Heart right ventricle (tissue), 16 donors: ENCODE results near the gene FLACC1. TPM values are rescaled to one million over a fixed set of nuclear protein-coding genes. Genes with fewer than 3 reads are reported as not detected.
"Not testable (repeated sequence)": the region's sequence is repeated elsewhere in the genome, so short reads cannot be mapped to it uniquely, and the experiment has no call there.

ENCODE experiments used
- ATAC-seq, 8 donors: fragments of 200-7000 bp; cut with Tn5 transposase; one replicate each; pipeline ENCODE4 v1.9.1; 2020; ENCODE audit warnings: mild to moderate bottlenecking in 8 of 8, moderate library complexity in 8 of 8, moderate number of reproducible peaks in 1 of 8
- DNase-seq, 2 donors: peaks; one replicate each; pipeline ENCODE4 v3.0.0-alpha.2; 2020
- H3K27ac ChIP-seq, 10 donors: fragments of 200-600 bp; sonication (generic) in 2 of 10; one replicate each; pipeline versions ENCODE4 v1.5.0 to v1.8.0; 2020 to 2022; ENCODE audit warnings: mild to moderate bottlenecking in 3 of 10
- H3K27me3 ChIP-seq, 7 donors: fragments of 200-600 bp; one replicate each; pipeline ENCODE4 v1.8.0; 2021 to 2022; ENCODE audit warnings: mild to moderate bottlenecking in 2 of 7
- H3K36me3 ChIP-seq, 9 donors: fragments of 200-600 bp; sonication (generic) in 1 of 9; one replicate each; pipeline versions ENCODE4 v1.5.0 to v1.8.0; 2020 to 2022; ENCODE audit warnings: mild to moderate bottlenecking in 2 of 9
- H3K4me1 ChIP-seq, 9 donors: fragments of 200-600 bp; sonication (generic) in 1 of 9; one replicate each; pipeline versions ENCODE4 v1.5.0 to v1.8.0; 2020 to 2022; ENCODE audit warnings: mild to moderate bottlenecking in 4 of 9
- H3K4me3 ChIP-seq, 10 donors: fragments of 200-600 bp; sonication (generic) in 2 of 10; one replicate each; pipeline versions ENCODE4 v1.5.0 to v1.8.0; 2020 to 2022; ENCODE audit warnings: mild to moderate bottlenecking in 7 of 10, moderate library complexity in 2 of 10
- H3K9me3 ChIP-seq, 11 donors: fragments of 200-600 bp in 10 of 11; sonication (generic) in 2 of 11; one replicate each; pipeline versions ENCODE4 v1.5.0 to v1.8.0; 2013 to 2022; ENCODE audit warnings: mild to moderate bottlenecking in 2 of 11, control low read depth in 1 of 11, moderate library complexity in 1 of 11
- CTCF ChIP-seq, 9 donors: fragments of 200-600 bp; sonication (generic) in 2 of 9; IDR thresholded peaks; one replicate each; pipeline versions ENCODE4 v1.5.0 to v1.8.0; 2021 to 2022; ENCODE audit warnings: antibody characterized with exemption in 9 of 9, mild to moderate bottlenecking in 5 of 9, moderate library complexity in 1 of 9
- WGBS, 2 donors: extraction: QIAGEN DNeasy Blood & Tissue Kit; methylation state at CpG; one replicate each; pipeline ENCODE4 v1.1.7; 2013; ENCODE audit warnings: inconsistent platforms in 1 of 2; 5-methylcytosine and 5-hydroxymethylcytosine counted together
- intact Hi-C, 10 donors: fragments of 100-400 bp; cut with DNase I; formaldehyde crosslinking; loops; one replicate each; pipeline versions ENCODE4 v1.11.1 to v1.14.2; 2022
- polyA plus RNA-seq, 2 donors: library from polyadenylated mRNA; stranded (reverse); fragments of 200-250 nt; gene quantifications; one replicate each; pipeline ENCODE4 v1.2.3, GENCODE V29; 2013
- total RNA-seq, 10 donors: library from RNA; stranded (reverse); fragmentation: NEBNext Ultra II Directional in 3 of 10; extraction: Animal tissue kit (Norgen Biotek cat#: 25700) in 3 of 10; gene quantifications; one replicate each; pipeline versions ENCODE4 v1.2.1 to v1.2.4, GENCODE V29; 2021 to 2023
- donor health status: Arrhythmogenic right ventricular cardiomyopathy.
- donor health status: ischemic (EF 13 %, LVEDD 7.1; RV severe dilation, severe dysfunction).
- donor health status: healthy with polysubstance abuse.
- donor health status: DM: no; HTN: yes; CAD: no.
- donor health status: DM: no; HTN: no; CAD: no.
- donor health status: ischemic (EF 25% LVEDD 6.9; RV normal size, moderate dysfunction).
- donor health status: ischemic (EF 25% LVEDD 5.7; RV mildly dilated, moderate dysfunction).
- donor health status: healthy.
- donor health status: DM: yes; HTN: yes; CAD: no.
- donor health status: Ischemic cardiomyopathy.
- donor health status: ischemic (EF 35%, LVEDD 5.7; RV mildly dilated, moderate dysfunction).
- donor health status: nonischemic (EF 11% LVEDD 7.7; RV severe dilation, severe dysfunction).
- donor health status: DM: yes; HTN: yes; CAD: no.
- donor health status: PGD.
- donor health status: ischemic (EF 29% LVEDD 5.4; RV normal size, mild dysfunction).
- donor health status: nonischemic (EF 23%, LVEDD 6.1; RV moderate dilation, normal function).

The FLACC1 gene
- total and polyA plus RNA-seq, 12 donors, result 0.88 to 15.9 (median 7.3) TPM

DNA sequence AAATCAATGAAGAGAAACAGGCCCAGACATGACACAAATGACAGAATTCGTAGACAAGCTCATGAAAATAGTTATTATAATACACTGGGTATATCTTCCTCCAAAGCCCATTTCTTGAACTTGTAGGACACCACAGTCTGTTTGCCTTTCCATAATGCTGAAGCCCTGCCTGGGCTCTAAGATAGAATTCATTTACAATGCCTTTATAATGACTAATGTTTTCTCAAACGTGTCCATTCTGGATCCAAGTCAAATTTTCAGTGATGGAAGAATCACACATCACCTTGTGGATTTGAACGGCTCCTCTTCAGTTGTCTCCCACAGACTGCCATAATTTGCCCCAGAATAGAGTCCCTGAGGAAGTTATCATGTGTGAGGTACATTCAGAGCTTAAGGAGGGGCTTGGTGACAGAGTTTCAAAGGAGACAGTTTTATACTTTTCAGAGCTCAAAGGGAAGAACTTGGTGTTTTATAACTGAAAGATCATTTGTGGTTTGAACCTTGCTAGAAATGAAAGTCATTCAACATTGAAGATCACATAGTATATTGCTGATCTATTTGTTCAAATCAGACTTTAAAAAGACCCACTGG is 58.6 kb downstream of the FLACC1 start:
- H3K36me3 ChIP-seq, result peaks cover 0 to 37% (median 0%) of the 10 kb centered on the region in 9 donors

GRCh38 chr2:201290457-201291148 is 66.5 kb downstream of the FLACC1 start:
- H3K27ac ChIP-seq, DNase-seq, H3K4me1 ChIP-seq, H3K27me3 ChIP-seq, intact Hi-C loops, ATAC-seq, H3K4me3 ChIP-seq: not testable (repeated sequence)
- peaks cover 0 to 55% (median 23%) of the 10 kb centered on the region in 9 donors for H3K36me3 ChIP-seq
- 96% methylated on average over 15 of the region's 15 CpGs for WGBS, 2 donors
- peaks cover 0 to 18% (median 0%) of the 10 kb centered on the region in 11 donors for H3K9me3 ChIP-seq

More for the DNA sequence above, 58.6 kb downstream of the FLACC1 start:
- Histone ChIP-seq H3K9me3 (peaks cover 0 to 17% (median 0%) of the 10 kb centered on the region in 11 donors), H3K4me1 (no peaks in the 10 kb centered on the region), H3K27me3 (no peaks in the 10 kb centered on the region), H3K27ac (no peak overlapping the region), H3K4me3 (no peak overlapping the region)
- no peak for DNase-seq
- WGBS, 2 donors, result 80% methylated on average over 3 of the region's 3 CpGs
- TF ChIP-seq CTCF (IDR thresholded peaks at IDR 0.05), result no peak
- intact Hi-C loops, result no loop called here
- no peak for ATAC-seq

GRCh38 chr2:201285499-201285898 is 71.6 kb downstream of the FLACC1 start:
- Histone ChIP-seq H3K27me3 (no peaks in the 10 kb centered on the region), H3K4me1 (peaks cover 0 to 5% (median 0%) of the 10 kb centered on the region in 9 donors), H3K9me3 (peaks cover 0 to 2% (median 0%) of the 10 kb centered on the region in 11 donors), H3K4me3 (no peak overlapping the region), H3K27ac (no peak overlapping the region), H3K36me3 (peaks cover 0 to 70% (median 23%) of the 10 kb centered on the region in 9 donors)
- TF ChIP-seq CTCF (IDR thresholded peaks at IDR 0.05), result no peak
- DNase-seq (no peak), ATAC-seq (no peak)
- intact Hi-C loops, result no loop called here
- 98 to 100% methylated on average over 1 of the region's 1 CpG for WGBS, 2 donors

GRCh38 chr2:201280191-201281040 is 76.7 kb downstream of the FLACC1 start:
- DNase-seq (no peak), ATAC-seq (no peak)
- no peaks in the 10 kb centered on the region for H3K27me3 ChIP-seq
- H3K36me3 ChIP-seq, result peaks cover 0 to 64% (median 3%) of the 10 kb centered on the region in 9 donors
- H3K27ac ChIP-seq, result no peak overlapping the region
- TF ChIP-seq CTCF (IDR thresholded peaks at IDR 0.05), result no peak
- intact Hi-C loops, result no loop called here
- WGBS, 2 donors, result 79 to 90% methylated on average over 3 of the region's 3 CpGs
- H3K4me1 ChIP-seq, result peaks cover 0 to 8% (median 0%) of the 10 kb centered on the region in 9 donors
- no peak overlapping the region for H3K4me3 ChIP-seq
- no peaks in the 10 kb centered on the region for H3K9me3 ChIP-seq
